ENCODE data around the gene ALDOB. TPM values are rescaled to one million over a fixed set of nuclear protein-coding genes. Genes with fewer than 3 reads are reported as not detected.
A peak's percentile ranks its signal among the peaks of the same experiment; 100 is the strongest.

Gene ALDOB
- total RNA-seq, 1 experiment from 2014 or later: not detected

DNA sequence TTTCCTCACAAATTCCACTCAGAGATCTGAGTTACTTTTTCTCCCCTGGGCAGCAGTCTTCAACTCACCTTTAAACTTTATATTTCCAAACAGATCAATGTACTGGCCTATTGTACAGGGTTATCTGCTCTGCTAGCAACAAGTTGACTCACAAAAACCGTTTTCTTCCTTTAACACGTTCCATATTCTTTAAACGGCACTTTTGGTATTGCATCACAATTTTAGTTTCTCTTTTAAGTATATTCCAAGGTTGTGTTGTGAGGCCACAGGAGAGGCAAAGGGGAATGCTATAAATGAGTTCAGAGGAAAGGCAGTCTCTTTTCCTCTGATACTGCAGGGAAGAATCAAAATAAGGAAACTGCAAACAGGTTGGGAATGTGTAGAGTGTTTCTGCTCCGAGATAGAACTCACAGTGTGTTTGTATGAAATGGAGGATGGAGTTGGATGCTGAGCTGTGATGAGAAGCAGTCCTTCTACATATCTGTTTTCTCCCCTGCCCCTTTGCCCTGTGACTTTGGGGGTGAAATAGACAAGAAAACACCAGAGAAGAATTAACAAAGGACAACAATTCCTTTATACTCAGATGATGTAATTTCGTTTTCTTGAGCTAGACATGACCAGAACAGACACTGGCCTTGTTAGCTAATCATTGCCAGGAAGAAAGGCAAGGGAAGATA lies 9.9 kb upstream of the ALDOB start:
- intact Hi-C loops (cut with micrococcal nuclease): no loop called here
- CTCF ChIA-PET: interaction anchor here (0.6 to 1.7 kb wide), 10 partner anchors 9 to 755 kb away, joined by 3 to 17 read pairs (median 4); partner anchors contain the start of gene RNF20
- no peaks in the 10 kb centered on the region for H3K36me3 Mint-ChIP-seq (ENCODE audit: insufficient read depth, unreplicated experiment)

DNA sequence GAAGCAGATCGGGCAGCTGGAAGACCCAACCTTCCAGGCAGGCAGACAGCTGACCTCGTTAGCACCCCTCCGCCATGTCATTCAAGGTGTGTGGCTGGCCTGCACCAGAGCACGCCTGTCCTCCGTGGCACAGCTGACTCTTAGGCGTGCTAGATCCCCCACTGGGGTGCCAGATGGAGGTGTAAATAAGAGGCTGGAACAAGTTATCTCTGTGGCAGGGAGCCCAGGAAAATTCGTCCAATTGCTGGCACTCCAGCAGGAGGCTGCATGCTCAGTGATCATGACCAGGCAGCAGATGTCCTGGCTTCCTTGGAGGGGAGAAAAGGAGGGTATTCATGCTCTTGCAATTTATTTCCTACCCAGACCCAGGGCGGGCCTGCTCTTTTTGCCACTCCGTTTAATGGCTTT lies 7.8 kb upstream of the ALDOB start:
- Mint-ChIP-seq H3K36me3 (ENCODE audit: insufficient read depth, unreplicated experiment) (no peaks in the 10 kb centered on the region), H3K4me3 (ENCODE audit: unreplicated experiment) (no peak overlapping the region), H3K27ac (ENCODE audit: low read depth, unreplicated experiment) (no peak overlapping the region), H3K27me3 (ENCODE audit: insufficient read depth, unreplicated experiment) (peaks cover 31% of the 10 kb centered on the region), H3K9me3 (ENCODE audit: unreplicated experiment) (no peaks in the 10 kb centered on the region), H3K4me1 (ENCODE audit: insufficient read depth, unreplicated experiment) (peaks cover 9% of the 10 kb centered on the region)
- ChIA-PET POLR2A (no interaction called here), CTCF (interaction anchor here (0.6 to 3.2 kb wide), 3 partner anchors 12 to 1202 kb away, joined by 3 to 27 read pairs (median 4); no protein-coding TSS in a partner anchor)
- TF ChIP-seq, protein P1, sequence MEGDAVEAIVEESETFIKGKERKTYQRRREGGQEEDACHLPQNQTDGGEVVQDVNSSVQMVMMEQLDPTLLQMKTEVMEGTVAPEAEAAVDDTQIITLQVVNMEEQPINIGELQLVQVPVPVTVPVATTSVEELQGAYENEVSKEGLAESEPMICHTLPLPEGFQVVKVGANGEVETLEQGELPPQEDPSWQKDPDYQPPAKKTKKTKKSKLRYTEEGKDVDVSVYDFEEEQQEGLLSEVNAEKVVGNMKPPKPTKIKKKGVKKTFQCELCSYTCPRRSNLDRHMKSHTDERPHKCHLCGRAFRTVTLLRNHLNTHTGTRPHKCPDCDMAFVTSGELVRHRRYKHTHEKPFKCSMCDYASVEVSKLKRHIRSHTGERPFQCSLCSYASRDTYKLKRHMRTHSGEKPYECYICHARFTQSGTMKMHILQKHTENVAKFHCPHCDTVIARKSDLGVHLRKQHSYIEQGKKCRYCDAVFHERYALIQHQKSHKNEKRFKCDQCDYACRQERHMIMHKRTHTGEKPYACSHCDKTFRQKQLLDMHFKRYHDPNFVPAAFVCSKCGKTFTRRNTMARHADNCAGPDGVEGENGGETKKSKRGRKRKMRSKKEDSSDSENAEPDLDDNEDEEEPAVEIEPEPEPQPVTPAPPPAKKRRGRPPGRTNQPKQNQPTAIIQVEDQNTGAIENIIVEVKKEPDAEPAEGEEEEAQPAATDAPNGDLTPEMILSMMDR (IDR thresholded peaks at IDR 0.05; ENCODE audit: unreplicated experiment): no peak
- BruUV-seq (replicated peaks): no TSS peak
- no peak for DNase-seq (ENCODE audit: unreplicated experiment)
- intact Hi-C loops (cut with micrococcal nuclease): no loop called here

More for the DNA sequence above, 9.9 kb upstream of the ALDOB start:
- Mint-ChIP-seq H3K27ac (ENCODE audit: low read depth, unreplicated experiment) (peak overlapping the region; percentile 62), H3K9me3 (ENCODE audit: unreplicated experiment) (no peaks in the 10 kb centered on the region), H3K4me1 (ENCODE audit: insufficient read depth, unreplicated experiment) (peaks cover 19% of the 10 kb centered on the region), H3K27me3 (ENCODE audit: insufficient read depth, unreplicated experiment) (peaks cover 20% of the 10 kb centered on the region), H3K4me3 (ENCODE audit: unreplicated experiment) (peak overlapping the region; percentile 52)
- DNase-seq (ENCODE audit: unreplicated experiment): peak; percentile 37
- no TSS peak for BruUV-seq (replicated peaks)
- TF ChIP-seq, protein P1 (IDR thresholded peaks at IDR 0.05; ENCODE audit: unreplicated experiment): no peak
- POLR2A ChIA-PET: interaction anchor here (0.9 to 1.2 kb wide), 4 partner anchors 17 to 85 kb away, joined by 3 to 4 read pairs (median 3); partner anchors contain the start of genes MRPL50 and ZNF189

DNA sequence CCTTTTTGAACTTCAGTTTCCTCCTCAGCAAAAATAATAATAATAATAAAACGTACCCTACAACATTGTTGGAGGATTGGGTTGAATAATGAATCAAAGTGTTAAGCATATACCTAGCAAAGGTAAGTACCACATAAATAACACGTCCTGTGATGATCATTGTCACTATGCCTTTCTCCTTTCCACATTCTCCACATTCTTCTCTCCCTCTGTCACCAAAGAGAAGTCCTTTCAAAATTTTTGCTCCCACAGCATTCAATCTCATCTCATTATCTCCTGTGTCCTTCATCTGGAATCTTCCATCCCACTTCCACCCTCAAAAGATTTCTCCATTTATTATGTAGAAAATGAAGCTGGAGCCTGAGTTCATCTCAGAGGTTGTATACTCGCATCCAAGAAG lies 7.2 kb upstream of the ALDOB start:
- TF ChIP-seq, protein P1 (IDR thresholded peaks at IDR 0.05; ENCODE audit: unreplicated experiment): no peak
- ChIA-PET POLR2A (no interaction called here), CTCF (interaction anchor here (0.6 to 3.2 kb wide), 3 partner anchors 12 to 1201 kb away, joined by 3 to 27 read pairs (median 4); no protein-coding TSS in a partner anchor)
- no peak overlapping the region for H3K4me3 Mint-ChIP-seq (ENCODE audit: unreplicated experiment)
- no TSS peak for BruUV-seq (replicated peaks)
- no peaks in the 10 kb centered on the region for H3K9me3 Mint-ChIP-seq (ENCODE audit: unreplicated experiment)
- H3K36me3 Mint-ChIP-seq (ENCODE audit: insufficient read depth, unreplicated experiment): no peaks in the 10 kb centered on the region
- intact Hi-C loops (cut with micrococcal nuclease): no loop called here
- no peak overlapping the region for H3K27ac Mint-ChIP-seq (ENCODE audit: low read depth, unreplicated experiment)
- peaks cover 31% of the 10 kb centered on the region for H3K27me3 Mint-ChIP-seq (ENCODE audit: insufficient read depth, unreplicated experiment)
- no peak for DNase-seq (ENCODE audit: unreplicated experiment)
- peaks cover 8% of the 10 kb centered on the region for H3K4me1 Mint-ChIP-seq (ENCODE audit: insufficient read depth, unreplicated experiment)

DNA sequence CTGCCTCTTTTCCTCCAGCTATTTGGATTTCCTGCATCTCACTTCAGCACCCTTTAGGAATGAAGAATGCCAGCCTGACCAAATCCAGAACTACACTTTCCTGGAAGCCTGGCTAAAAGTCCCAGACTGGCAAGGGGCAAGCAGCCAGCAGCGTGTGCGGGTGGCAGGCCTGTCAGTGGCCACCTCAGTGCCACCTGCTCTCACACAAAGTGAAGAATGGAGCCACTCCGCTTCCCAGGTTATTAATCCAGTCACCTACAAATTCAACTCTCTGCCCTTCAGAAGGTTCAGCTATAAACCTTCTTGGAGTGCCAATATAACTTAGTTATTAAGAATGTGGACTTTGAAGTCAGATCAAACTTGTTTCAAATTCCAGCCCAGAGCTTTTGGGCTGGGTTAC lies 6.7 kb upstream of the ALDOB start:
- Mint-ChIP-seq H3K9me3 (ENCODE audit: unreplicated experiment) (no peaks in the 10 kb centered on the region), H3K36me3 (ENCODE audit: insufficient read depth, unreplicated experiment) (no peaks in the 10 kb centered on the region), H3K27me3 (ENCODE audit: insufficient read depth, unreplicated experiment) (peaks cover 31% of the 10 kb centered on the region), H3K4me3 (ENCODE audit: unreplicated experiment) (no peak overlapping the region), H3K27ac (ENCODE audit: low read depth, unreplicated experiment) (no peak overlapping the region), H3K4me1 (ENCODE audit: insufficient read depth, unreplicated experiment) (peaks cover 8% of the 10 kb centered on the region)
- BruUV-seq (replicated peaks): no TSS peak
- ChIA-PET CTCF (interaction anchor here (1.8 to 3.2 kb wide), 2 partner anchors 13 to 16 kb away, joined by 4 to 27 read pairs; no protein-coding TSS in a partner anchor), POLR2A (no interaction called here)
- TF ChIP-seq, protein P1 (IDR thresholded peaks at IDR 0.05; ENCODE audit: unreplicated experiment): no peak
- DNase-seq (ENCODE audit: unreplicated experiment): no peak
- intact Hi-C loops (cut with micrococcal nuclease): no loop called here

All from MCF 10A (cell line).